ENCODE data around the gene NFIA. TPM values are rescaled to one million over a fixed set of nuclear protein-coding genes. Genes with fewer than 3 reads are reported as not detected.
A peak's percentile ranks its signal among the peaks of the same experiment; 100 is the strongest.

Gene NFIA
- total and polyA plus RNA-seq, 10 of the 15 experiments (the other 5 are each of a cell fraction or from before 2014, with no cell fraction given): 0.10 to 0.16 TPM; not detected in 8

DNA sequence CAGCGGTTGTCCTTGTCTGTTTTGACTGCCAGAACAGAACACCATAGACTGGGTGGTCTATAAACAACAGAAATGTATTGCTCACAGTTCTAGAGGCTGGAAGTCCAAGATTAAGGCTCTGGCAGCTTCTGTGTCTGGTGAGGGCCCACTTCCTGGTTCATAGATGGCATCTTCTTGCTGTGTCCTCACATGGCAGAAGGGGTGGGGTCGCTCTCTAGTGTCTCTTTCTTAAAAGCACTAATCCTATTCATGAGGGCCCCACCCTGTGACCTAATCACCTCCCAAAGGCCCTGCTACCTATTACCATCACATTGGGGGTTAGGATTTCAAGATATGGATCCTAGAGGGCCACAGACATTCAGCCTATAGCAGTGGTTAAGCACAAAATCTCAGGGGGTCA, 304.4 kb downstream of the NFIA start:
- no TSS peak for BruUV-seq (replicated peaks)
- no peaks in the 10 kb centered on the region for H3K27me3 ChIP-seq (replicated peaks in 1 of 2; ENCODE audit: control insufficient read depth in 2 of 2, insufficient read depth in 2 of 2, low read length in 1 of 2)
- no peaks in the 10 kb centered on the region for H3K4me1 ChIP-seq (ENCODE audit: control insufficient read depth, insufficient read depth, low read length)
- intact Hi-C loops (cut with micrococcal nuclease; ENCODE audit: unreplicated experiment) (no loop called here), in situ Hi-C loops (cut with MboI) (no loop called here)
- no peak for FAIRE-seq
- no peak for ATAC-seq
- no peak for DNase-seq (ENCODE audit: low read depth, low spot score)
- no peak overlapping the region for H2AFZ ChIP-seq (ENCODE audit: control insufficient read depth, low read depth, low read length)
- ChIA-PET POLR2A (no interaction called here), RAD21 (ENCODE audit: unreplicated experiment) (no interaction called here), CTCF (no interaction called here), SMC1A (ENCODE audit: uncharacterized antibody, unreplicated experiment) (no interaction called here)
- no peaks in the 10 kb centered on the region for H3K36me3 ChIP-seq (ENCODE audit: control insufficient read depth in 2 of 2, insufficient read depth in 2 of 2, low read length in 1 of 2)
- TF ChIP-seq GABPA (IDR thresholded peaks at IDR 0.05; ENCODE audit: low read depth): no peak
- H3K9ac ChIP-seq (ENCODE audit: control insufficient read depth, insufficient read depth, low read length): no peak overlapping the region
- H3K4me3 ChIP-seq: no peak overlapping the region
- WGBS (ENCODE audit: insufficient coverage, insufficient replicate concordance, low lambda C conversion rate, missing lambda C conversion rate): 18% methylated on average over 2 of the region's 2 CpGs
- H3K79me2 ChIP-seq (ENCODE audit: control insufficient read depth, insufficient read depth, low read length): no peaks in the 10 kb centered on the region
- no peaks in the 10 kb centered on the region for H3K9me3 ChIP-seq (replicated peaks; ENCODE audit: control insufficient read depth, insufficient read depth, low read length)
- no peak overlapping the region for H3K4me2 ChIP-seq (ENCODE audit: control insufficient read depth, insufficient read depth)
- H3K27ac ChIP-seq (ENCODE audit: control insufficient read depth, insufficient read depth): no peak overlapping the region
- no peaks in the 10 kb centered on the region for H4K20me1 ChIP-seq (ENCODE audit: control insufficient read depth, insufficient read depth)

DNA sequence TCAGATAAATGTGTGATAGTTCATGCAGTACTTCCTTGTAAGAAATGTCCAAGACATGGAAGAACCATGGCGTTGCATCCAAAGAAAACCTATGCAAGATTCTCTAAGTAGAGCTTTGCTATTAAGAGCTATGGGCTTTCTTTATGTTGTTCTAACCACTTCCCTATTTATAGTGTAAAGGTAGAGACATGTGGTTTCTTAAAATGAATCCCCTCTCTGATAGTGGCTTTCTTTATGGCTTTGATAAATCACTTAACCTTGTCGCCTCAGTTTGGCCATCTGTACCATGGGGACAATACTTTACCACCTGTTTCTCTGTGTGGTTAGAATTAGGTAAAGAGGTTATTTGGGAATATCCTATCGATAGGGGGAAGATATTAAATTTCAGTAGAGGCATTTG, 305.5 kb downstream of the NFIA start:
- no peak overlapping the region for H3K27ac ChIP-seq (ENCODE audit: control insufficient read depth, insufficient read depth)
- no peaks in the 10 kb centered on the region for H3K36me3 ChIP-seq (ENCODE audit: control insufficient read depth in 2 of 2, insufficient read depth in 2 of 2, low read length in 1 of 2)
- H3K9ac ChIP-seq (ENCODE audit: control insufficient read depth, insufficient read depth, low read length): no peak overlapping the region
- ChIA-PET RAD21 (ENCODE audit: unreplicated experiment) (no interaction called here), CTCF (no interaction called here), SMC1A (ENCODE audit: uncharacterized antibody, unreplicated experiment) (interaction anchor here (1.0 kb wide), 1 partner anchor 19 kb away, joined by 3 read pairs; no protein-coding TSS in a partner anchor), POLR2A (no interaction called here)
- DNase-seq (ENCODE audit: low read depth, low spot score): no peak
- H3K4me3 ChIP-seq: no peak overlapping the region
- in situ Hi-C loops (cut with MboI): no loop called here
- no peaks in the 10 kb centered on the region for H4K20me1 ChIP-seq (ENCODE audit: control insufficient read depth, insufficient read depth)
- peak; percentile 46; the same call in 2 of the 3 replicates for ATAC-seq
- H3K4me1 ChIP-seq (ENCODE audit: control insufficient read depth, insufficient read depth, low read length): no peaks in the 10 kb centered on the region
- 0% methylated on average over 3 of the region's 3 CpGs for WGBS (ENCODE audit: insufficient coverage, insufficient replicate concordance, low lambda C conversion rate, missing lambda C conversion rate)
- no peaks in the 10 kb centered on the region for H3K27me3 ChIP-seq (replicated peaks in 1 of 2; ENCODE audit: control insufficient read depth in 2 of 2, insufficient read depth in 2 of 2, low read length in 1 of 2)
- H3K4me2 ChIP-seq (ENCODE audit: control insufficient read depth, insufficient read depth): no peak overlapping the region
- no peak overlapping the region for H2AFZ ChIP-seq (ENCODE audit: control insufficient read depth, low read depth, low read length)
- intact Hi-C loops (cut with micrococcal nuclease; ENCODE audit: unreplicated experiment): no loop called here
- no peak for FAIRE-seq
- no peaks in the 10 kb centered on the region for H3K79me2 ChIP-seq (ENCODE audit: control insufficient read depth, insufficient read depth, low read length)
- BruUV-seq (replicated peaks): no TSS peak
- H3K9me3 ChIP-seq (replicated peaks; ENCODE audit: control insufficient read depth, insufficient read depth, low read length): no peaks in the 10 kb centered on the region
- peak; percentile 78 for TF ChIP-seq RUNX3 (IDR thresholded peaks at IDR 0.05; ENCODE audit: low read length)
- no peak for TF ChIP-seq E2F4 (IDR thresholded peaks at IDR 0.05; ENCODE audit: low read depth, low read length)
- no peak for TF ChIP-seq HDAC6 (IDR thresholded peaks at IDR 0.05; ENCODE audit: unreplicated experiment)
- TF ChIP-seq SREBF1 (IDR thresholded peaks at IDR 0.05; ENCODE audit: low read length): peak; percentile 47; the same call in 1 of the 2 replicates
- no peak for TF ChIP-seq BACH1 (IDR thresholded peaks at IDR 0.05; ENCODE audit: borderline replicate concordance)
- TF ChIP-seq SPI1 (IDR thresholded peaks at IDR 0.05; ENCODE audit: borderline replicate concordance, insufficient read depth, low read depth, low read length): peak; percentile 78
- no peak for TF ChIP-seq MLLT1 (IDR thresholded peaks at IDR 0.05)
- TF ChIP-seq CEBPB (IDR thresholded peaks at IDR 0.05; ENCODE audit: borderline replicate concordance in 1 of 2, low read depth in 2 of 2, low read length in 2 of 2): no peak
- no peak for TF ChIP-seq MXI1 (IDR thresholded peaks at IDR 0.05; ENCODE audit: low read depth, low read length)
- no peak for TF ChIP-seq ZBTB4 (CRISPR knock-in tag; IDR thresholded peaks at IDR 0.05)
- TF ChIP-seq JUNB (IDR thresholded peaks at IDR 0.05): peak; percentile 55

Measured in GM12878 (cell line).